Left renal cortex interstitium (tissue), 4 donors: ENCODE measurements around the gene PIAS4. TPM values are rescaled to one million over a fixed set of nuclear protein-coding genes. Genes with fewer than 3 reads are reported as not detected.

ENCODE experiments used
- DNase-seq, 4 donors: peaks; one replicate each; pipeline ENCODE4 v3.0.0-alpha.2; 2013; ENCODE audit warnings: low read depth in 4 of 4, low spot score in 2 of 4, missing footprints in 1 of 4
- polyA plus RNA-seq, 4 donors: library from polyadenylated mRNA; unstranded; fragments of 120-200 nt; gene quantifications; one replicate each; pipeline ENCODE4 v1.2.1, GENCODE V29; 2013; ENCODE audit not compliant: insufficient read length in 4 of 4

The PIAS4 gene
- polyA plus RNA-seq, 4 donors = 29.0 to 50.9 (median 36.3) TPM

GRCh38 chr19:4016903-4017638, 9.5 kb downstream of the PIAS4 start:
- no peak for DNase-seq

GRCh38 chr19:4018140-4018613, 10.6 kb downstream of the PIAS4 start:
- no peak for DNase-seq

GRCh38 chr19:4018775-4019504, 11.4 kb downstream of the PIAS4 start:
- DNase-seq = no peak

- DNase-seq = no peak
Measured at GRCh38 chr19:4019578-4019977, 12.0 kb downstream of the PIAS4 start.

- no peak for DNase-seq
Measured at GRCh38 chr19:4023600-4024398, 16.3 kb downstream of the PIAS4 start.

GRCh38 chr19:4025317-4025716, 17.8 kb downstream of the PIAS4 start:
- DNase-seq = no peak

GRCh38 chr19:4027146-4027545, 19.6 kb downstream of the PIAS4 start:
- DNase-seq = no peak

- DNase-seq = no peak
Measured at GRCh38 chr19:4028334-4029246, 21.1 kb downstream of the PIAS4 start.

GRCh38 chr19:4029247-4029614, 21.7 kb downstream of the PIAS4 start:
- no peak for DNase-seq

GRCh38 chr19:4030552-4030951, 23.0 kb downstream of the PIAS4 start:
- no peak for DNase-seq

GRCh38 chr19:4030981-4031380, 23.4 kb downstream of the PIAS4 start:
- DNase-seq = no peak

GRCh38 chr19:4031420-4031819, 23.9 kb downstream of the PIAS4 start:
- DNase-seq = no peak

- no peak for DNase-seq
Measured at GRCh38 chr19:4032436-4032835, 24.9 kb downstream of the PIAS4 start.

GRCh38 chr19:4033028-4033956, 25.8 kb downstream of the PIAS4 start:
- no peak for DNase-seq

GRCh38 chr19:4034048-4035017, 26.8 kb downstream of the PIAS4 start:
- DNase-seq = no peak

GRCh38 chr19:4035018-4035566, 27.6 kb downstream of the PIAS4 start:
- no peak for DNase-seq

- no peak for DNase-seq
Measured at GRCh38 chr19:4035582-4035981, 28.0 kb downstream of the PIAS4 start.
